ENCODE data around the gene NYNRIN.
"Not testable (repeated sequence)": the region's sequence is repeated elsewhere in the genome, so short reads cannot be mapped to it uniquely, and the experiment has no call there.

Gene NYNRIN

DNA sequence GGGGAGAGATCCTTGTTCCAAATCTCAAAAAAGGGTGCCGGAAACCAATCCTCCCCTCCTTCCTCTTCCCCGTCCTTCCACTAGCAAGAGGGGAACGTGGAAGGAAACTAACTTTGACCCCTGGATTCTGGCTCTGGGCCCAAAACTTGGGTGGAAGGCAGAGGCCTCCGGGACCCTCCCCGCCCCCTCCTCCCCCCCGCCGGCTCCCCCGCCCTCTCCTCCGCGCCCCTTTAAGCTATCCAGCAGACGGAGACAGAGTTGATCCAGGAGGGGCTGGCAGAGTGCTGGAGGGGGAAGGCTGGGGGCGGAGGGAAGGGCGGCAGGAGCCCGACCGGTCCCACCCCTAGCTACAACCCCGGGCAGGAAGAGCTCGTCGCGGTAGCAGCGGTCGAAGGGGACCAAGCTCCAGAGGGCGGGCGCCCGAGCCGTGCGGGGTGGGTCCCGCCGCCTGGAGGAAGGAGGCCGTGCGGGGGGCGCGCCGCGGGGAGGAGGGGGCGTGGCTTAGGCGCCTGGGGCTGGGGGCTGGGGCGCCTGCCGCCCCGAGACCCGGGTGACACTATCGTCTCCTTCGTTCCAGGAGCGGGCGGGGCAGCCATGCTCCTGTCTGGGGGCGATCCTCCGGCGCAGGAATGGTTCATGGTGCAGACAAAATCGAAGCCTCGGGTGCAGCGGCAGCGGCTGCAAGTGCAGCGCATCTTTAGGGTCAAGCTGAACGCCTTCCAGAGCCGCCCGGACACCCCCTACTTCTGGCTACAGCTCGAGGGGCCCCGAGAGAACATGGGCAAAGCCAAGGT, at the start of gene NYNRIN:
NYNRIN (plus strand) TSS at position 351 of the 794 bp plus-strand sequence; CDS start at position 595, 244 bp downstream.
- DNase-seq (ENCODE audit: low spot score), result peak; percentile 64
- FAIRE-seq, result no peak

DNA sequence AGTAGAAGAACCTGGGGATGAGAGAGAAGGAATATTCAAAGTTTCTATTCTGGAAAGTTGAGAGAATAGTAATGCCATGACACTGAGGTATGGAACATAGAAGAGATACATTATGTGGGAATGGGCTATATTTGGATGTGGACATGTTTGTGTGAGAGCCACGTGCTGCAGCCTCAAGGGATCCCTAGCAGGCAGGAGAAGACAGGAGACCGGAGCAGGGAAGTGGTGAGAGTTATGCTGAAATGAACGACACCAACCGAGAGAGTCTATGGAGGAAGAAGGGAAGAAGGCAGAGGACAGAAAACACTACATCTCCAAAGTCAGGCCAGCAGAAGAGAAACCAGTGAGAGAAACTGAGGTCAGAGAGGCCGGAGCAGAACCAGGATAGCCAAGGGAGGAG, 49.1 kb upstream of the NYNRIN start:
- no peak for DNase-seq (ENCODE audit: low spot score)
- FAIRE-seq, result no peak

DNA sequence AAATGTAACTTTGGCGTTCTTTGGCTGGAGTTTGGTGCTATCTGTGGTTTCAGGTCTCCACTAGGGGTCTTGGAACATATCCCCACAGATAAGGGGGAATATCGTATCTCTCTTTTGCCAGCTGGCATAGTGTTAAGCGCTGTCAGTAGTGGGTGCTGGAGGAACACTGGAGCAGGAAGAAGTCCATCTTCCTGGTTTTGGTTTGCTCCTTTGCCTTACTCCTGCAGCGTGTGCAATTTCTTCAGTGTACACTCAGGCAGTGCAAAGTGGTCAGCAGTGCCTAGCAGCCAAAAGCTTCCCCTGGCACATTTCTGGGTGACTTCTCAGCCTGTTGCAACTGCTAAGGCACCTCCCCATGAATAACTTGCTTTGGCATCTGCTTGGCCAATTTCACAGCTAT, 47.3 kb upstream of the NYNRIN start:
- no peak for DNase-seq (ENCODE audit: low spot score)
- no peak for FAIRE-seq

DNA sequence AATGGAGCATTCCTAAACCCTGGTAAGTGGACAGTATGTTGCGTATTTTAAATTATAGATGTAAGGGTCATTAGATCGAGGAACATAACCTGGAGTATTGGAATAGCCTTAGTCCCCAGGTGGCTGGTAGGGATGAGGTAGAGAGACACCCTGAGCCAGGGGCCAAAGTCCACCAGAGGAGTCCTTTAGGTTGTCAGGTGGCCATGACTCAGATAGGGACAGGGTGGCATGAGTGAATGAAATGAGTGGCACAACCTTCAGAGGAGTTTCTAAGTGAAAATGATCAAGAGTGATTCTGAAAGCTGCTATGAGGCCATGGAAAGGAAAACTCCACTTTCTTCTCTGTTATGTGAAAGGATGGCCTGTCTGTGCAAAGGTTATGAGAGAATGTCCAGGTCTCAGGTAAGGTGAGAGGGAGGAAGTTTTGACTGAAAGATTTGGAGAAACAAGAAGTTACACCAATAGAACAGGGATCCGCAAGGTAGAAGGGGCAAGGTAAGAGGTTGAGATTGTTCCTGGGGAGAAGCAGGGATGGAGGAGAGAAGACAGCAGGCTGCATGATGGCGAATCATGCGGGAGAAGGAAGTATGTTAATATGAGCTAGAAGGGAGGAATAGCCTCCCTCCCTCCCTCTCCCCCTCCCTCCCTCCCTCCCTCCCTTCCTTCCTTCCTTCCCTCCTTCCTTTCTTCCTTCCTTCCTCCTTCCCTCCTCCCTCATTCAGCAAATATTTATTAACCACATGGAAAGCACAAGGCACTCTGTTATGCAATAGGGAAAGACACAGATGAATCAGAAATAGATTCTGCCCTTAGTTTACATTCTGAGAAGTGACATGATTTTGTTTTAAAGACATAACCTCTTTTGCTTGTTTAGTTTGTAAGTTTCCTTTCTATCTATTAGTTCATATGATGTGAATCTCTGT, 45.0 kb upstream of the NYNRIN start:
- DNase-seq (ENCODE audit: low spot score), result no peak
- no peak for FAIRE-seq

DNA sequence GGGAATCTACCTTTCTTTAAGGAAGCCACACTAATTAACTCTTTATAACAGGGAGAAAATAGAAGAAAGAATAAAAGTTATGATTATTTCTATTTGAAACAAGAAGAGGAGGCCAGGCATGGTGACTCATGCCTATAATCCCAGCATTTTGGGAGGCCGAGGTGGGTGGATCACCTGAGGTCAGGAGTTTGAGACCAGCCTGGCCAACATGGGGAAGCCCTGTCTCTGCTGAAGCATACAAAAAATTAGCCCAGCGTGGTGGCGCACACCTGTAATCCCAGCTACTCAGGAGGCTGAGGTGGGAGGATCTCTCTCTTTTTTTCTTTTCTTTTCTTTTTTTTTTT, 44.3 kb upstream of the NYNRIN start:
- not testable (repeated sequence) for FAIRE-seq; DNase-seq (ENCODE audit: low spot score)

DNA sequence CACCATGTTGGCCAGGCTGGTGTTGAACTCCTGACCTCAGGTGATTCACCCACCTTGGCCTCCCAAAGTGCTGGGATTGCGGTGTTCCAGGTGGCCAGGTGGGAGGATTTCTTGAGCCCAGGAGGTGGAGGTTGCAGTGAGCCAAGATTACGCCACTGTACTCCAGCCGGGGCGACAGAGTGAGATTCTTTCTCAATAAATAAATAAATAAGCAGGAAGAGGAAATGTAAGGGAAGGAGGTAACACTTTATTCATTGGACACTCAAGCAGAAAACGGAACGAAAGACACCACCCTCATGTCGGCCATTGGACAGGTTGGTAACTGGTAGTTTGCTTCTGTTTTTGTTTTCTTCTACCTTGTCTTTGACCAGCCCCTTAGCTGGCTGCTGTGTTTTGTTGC, 43.8 kb upstream of the NYNRIN start:
- DNase-seq (ENCODE audit: low spot score), result no peak
- FAIRE-seq, result no peak

DNA sequence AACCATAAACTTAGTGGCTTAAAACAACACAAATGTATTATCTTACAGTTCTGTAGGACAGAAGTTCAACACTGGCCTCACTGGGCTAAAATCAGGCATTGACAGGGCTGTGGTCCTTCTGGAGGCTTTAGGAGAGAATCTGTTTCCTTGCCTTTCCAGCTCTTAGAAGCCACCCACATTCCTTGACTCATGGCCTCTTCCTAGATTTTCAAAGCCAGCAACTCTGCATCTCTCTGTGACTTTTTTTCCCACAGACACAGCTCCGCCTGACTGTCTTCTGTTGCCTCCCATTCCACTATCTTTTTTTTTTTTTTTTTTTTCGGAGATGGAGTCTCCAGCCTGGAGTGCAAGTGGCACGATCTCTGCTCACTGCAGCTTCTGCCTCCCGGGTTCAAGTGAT, 42.6 kb upstream of the NYNRIN start:
- DNase-seq (ENCODE audit: low spot score), result no peak
- no peak for FAIRE-seq

DNA sequence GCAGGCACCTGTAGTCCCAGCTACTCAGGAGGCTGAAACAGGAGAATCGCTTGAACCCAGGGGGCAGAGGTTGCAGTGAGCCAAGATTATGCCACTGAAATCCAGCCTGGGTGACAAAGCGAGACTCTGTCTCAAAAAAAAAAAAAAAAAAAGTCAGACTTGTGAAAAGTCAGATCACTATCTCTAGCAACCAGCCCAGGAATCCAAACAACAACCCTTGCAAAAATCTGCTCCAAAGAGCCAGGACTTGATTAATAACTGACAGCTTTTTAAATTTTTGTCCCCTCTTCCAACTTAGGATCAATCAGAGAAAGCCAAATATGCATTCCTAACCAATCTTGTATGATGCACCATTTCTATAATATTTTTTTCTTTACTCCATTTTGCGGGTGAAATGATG, 38.5 kb upstream of the NYNRIN start:
- no peak for DNase-seq (ENCODE audit: low spot score)
- no peak for FAIRE-seq

DNA sequence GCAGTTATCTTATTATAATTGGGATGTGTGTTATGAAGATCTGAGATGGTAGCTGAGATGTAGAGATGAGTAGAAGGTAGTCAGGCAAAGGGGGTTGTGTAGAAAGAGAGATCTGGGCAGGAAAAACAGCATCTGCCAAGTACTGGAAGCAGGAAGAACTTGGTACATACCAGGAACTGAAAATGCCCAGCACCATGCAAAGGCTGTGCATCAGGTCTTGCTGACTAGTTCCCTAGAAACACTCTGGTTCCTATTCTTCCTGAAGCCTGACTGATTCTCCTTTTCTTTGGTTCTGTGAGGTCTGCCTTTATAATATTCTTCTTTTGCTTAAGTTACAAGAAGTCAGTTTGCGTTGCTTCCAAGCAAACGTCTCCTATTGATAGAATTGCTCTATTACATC, 37.5 kb upstream of the NYNRIN start:
- DNase-seq (ENCODE audit: low spot score), result no peak
- no peak for FAIRE-seq

DNA sequence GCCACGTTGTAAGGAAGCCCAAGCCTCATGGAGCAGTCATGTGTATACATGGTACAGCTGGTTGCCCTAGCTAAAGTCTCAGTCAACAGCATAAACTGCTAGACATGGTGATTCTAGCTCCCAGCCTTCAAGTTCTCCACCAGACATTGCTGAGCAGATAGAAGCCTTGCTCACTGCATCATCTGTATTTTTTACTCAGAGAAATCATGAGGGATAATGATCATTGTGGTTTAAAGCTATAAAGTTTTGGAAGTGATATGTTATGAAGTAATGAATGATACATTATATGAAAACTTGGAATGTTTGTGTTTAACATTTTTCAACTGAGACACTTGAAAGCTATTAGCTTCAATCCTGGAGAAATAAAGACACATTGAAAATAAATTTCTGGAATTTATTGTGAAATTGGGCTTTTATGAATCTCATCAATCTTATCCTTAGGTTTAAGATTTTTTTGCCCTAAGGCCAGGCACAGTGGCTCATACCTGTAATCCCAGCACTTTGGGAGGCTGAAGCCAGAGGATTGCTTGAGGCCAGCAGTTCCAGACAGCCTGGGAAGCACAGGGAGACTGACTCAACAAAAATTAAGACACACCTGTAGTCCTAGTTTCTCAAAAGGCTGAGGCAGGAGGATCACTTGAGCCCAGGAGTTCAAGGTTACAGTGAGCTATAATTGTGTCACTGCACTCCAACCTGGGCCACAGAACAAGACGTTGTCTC, 36.4 kb upstream of the NYNRIN start:
- FAIRE-seq (no peak), DNase-seq (ENCODE audit: low spot score) (no peak)

DNA sequence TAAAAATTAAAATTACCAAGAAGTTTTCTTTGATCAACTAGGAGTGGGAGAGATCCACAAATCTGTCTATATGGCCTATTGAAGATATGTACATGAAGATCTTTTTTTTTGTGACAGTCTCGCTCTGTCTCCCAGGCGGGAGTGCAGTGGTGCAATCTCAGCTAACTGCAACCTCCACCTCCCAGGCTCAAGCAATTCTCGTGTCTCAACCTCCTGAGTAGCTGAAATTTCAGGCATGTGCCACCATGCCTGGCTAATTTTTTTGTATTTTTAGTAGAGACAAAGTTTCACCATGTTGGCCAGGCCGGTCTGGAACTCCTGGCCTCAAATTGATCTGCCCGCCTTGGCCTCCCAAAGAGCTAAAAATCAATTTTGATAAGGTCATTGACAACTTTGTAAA, 35.4 kb upstream of the NYNRIN start:
- no peak for FAIRE-seq
- no peak for DNase-seq (ENCODE audit: low spot score)

DNA sequence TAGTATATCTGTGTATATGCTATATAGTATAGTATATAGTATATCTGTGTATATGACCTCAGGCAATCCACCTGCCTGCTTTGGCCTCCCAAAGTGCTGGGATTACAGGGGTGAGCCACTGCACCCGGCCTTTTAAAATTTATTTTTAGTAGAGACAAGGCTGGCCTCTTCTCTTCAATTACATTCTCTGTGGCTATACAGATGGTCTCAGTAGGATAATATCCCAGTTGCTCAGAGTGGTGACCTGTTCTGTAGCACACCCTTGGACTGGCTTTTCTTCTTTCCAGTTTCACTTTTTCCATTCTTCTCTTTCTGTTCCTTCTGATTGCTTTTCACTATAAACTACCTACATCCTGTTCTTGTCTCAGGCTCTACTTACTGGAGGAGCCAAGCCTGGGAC, 34.0 kb upstream of the NYNRIN start:
- DNase-seq (ENCODE audit: low spot score) (no peak), FAIRE-seq (no peak)

DNA sequence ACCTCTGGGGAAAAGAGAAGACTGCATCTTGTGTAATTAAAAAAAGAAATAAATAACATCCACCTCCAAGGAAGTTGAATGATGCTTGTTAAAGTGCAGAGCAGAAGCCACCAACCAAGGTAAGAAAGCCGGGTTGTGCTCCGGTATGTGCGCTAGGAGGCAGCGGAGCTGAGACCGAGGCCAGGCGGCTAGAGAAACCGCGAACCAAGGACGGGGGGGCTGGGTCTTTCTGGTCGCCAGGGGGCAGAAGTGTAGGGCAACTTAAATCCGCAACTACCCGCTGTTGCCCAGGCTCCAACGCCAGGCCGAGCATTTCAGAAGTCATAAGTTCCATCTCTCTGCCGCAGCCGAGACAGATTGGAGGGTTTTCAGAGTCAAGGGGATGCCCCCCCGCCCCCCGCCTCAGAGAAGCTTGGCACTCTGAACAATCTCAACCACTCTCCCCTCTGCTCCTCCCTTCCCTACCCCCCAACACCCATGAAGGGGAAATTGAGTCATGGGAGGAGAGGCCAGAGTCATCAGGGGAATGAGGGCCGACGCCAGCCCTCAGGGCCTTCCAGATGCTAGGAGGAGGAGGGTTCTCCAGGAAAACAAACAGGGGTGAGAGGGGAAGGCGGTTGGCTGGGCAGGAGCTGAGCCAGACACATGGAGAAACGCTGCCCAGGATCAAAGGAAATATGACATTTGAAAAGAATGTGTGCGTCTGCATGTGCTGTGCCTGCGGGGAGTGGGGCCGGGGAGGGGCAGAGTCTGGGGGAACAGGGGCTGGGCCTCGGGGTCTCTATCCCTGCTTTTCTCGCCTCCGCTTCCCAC, 33.0 kb upstream of the NYNRIN start:
- DNase-seq (ENCODE audit: low spot score) (peak; percentile 78), FAIRE-seq (no peak)

DNA sequence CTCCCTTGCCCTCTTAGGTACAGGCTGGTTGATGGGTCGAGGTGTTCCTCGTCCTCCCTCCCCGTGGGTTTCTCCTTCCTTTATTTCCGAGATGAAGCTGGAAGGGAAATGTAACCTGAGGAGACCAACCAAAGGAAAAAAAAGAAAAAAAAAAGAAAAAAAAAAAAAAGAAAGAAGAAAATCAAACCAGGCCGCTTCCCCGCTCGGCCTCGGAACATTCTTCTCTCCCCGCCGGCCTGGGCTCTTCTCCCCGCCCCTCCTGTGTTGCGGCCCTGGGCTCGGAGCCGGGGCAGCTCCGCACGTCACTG, 32.4 kb upstream of the NYNRIN start:
- FAIRE-seq (no peak), DNase-seq (ENCODE audit: low spot score) (no peak)

DNA sequence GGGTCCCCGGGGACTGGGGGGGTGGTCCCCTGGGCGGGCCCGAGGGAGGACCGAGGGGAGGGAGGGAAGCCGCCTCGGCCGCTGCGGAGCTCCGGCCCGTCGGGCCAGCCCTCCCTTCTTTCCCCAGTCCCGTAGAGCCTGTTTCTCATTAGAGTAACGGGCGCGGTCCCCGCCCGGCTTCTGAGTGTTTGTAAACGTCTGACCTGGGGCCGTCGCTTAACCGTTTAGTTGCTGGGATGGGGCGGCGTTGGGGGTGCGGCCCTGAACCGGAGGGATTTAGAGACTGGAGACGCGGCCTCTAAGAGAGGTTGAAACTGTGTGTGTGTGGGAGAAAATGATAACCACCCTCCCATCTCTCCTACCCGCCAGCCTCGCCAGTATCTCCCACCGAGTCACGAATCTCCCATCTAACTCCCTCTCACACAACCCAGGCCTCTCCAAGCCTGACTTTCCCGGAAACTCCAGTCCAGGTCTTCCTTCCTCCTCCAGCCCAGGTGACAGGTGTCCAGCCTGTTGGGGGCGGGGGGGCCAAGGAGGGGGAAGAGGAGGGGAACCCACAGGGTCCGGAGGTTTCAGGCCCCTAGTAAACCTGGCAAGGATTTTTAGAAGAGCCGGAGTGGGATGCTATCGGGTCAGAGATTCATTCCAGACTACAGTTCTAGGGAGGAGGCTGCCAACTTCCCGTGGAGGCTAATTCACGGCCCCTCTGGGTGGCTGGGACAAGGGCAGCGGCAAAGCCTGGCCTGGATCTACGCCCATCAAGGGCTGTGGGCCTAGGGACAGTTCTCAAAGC, 31.9 kb upstream of the NYNRIN start:
- DNase-seq (ENCODE audit: low spot score) (peak; percentile 83), FAIRE-seq (no peak)

DNA sequence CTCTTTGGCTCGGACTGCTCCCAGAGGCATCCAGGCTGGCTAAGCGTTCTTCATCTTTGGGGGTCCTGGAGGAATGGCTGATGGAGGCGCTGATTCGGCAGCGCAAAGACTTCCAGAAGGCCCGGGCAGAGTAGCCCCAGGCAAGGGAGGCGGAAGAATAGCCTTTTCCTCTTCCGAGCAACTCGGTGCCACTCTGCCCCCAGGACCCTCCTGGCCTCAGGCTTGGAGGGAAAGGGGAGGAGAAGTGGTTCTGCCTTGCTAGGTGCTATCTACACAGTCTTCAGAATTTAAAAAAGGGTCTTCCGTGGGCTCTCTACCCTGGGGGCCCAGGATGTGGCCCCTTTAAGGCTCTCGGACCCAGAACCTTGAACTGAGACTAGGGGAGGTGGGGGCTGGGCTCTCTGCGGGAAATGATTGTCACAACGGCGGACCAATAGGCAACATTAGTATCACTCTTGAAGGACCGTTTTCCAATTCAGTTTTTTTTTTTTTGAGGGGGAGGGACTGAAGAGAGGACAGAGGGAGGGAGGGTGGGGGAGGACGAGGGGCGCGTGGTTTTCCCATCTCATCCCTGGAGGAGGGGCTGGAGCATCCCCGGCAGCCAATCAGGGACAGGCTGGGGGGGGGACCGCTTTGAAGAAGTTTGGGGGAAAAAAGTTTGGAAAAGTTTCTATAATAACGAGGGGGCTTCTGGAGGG, 31.1 kb upstream of the NYNRIN start, which contains the start of gene NFATC4:
NFATC4 (plus strand) TSS at position 671 of the 698 bp plus-strand sequence. CDS start 157 bp downstream, outside the sequence.
- DNase-seq (ENCODE audit: low spot score), result peak; percentile 79
- FAIRE-seq, result no peak

DNA sequence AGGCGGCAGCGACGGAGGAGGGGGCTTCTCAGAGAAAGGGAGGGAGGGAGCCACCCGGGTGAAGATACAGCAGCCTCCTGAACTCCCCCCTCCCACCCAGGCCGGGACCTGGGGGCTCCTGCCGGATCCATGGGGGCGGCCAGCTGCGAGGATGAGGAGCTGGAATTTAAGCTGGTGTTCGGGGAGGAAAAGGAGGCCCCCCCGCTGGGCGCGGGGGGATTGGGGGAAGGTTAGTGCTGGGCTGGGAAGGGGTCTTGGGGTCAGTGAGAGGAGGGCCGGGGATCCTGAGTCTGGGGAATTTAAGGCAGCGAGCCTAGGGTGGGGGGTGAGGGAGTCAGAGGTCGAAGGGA, 30.6 kb upstream of the NYNRIN start:
- DNase-seq (ENCODE audit: low spot score) (no peak), FAIRE-seq (no peak)

DNA sequence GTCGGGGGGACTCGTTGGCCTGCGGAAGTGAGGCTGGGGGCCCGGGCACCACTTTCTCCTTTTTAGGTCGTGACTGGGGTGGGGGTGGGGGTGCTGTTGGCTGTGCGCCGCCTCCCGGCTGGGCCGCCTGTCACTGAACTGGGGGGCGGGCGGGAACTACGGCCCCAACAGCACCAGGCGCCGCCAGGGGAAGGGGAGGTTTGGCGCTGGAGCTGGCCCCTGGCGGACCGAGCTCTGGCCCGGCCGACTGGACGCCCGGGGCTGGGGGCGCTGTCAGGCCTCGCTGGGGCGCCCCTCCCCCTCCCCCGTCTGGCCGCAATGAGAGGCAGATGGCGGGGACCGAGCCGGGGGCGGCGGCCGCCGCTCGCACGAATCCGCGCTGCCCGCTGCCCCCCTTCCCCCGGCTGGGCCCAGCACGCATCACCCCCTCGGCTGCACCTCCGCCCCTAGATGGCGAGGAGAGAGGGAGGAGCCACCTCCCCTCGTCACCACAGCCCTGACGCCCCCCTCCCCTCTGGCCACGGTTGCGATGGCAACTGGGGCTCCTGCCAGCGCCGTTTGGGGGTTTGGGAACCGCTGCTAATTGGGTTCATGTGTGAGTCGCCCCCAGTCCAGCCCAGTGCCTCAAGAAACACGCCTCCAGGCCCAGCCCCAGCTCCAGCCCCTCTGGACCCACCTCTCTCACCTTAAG, 30.1 kb upstream of the NYNRIN start:
- DNase-seq (ENCODE audit: low spot score) (peak; percentile 27), FAIRE-seq (no peak)

DNA sequence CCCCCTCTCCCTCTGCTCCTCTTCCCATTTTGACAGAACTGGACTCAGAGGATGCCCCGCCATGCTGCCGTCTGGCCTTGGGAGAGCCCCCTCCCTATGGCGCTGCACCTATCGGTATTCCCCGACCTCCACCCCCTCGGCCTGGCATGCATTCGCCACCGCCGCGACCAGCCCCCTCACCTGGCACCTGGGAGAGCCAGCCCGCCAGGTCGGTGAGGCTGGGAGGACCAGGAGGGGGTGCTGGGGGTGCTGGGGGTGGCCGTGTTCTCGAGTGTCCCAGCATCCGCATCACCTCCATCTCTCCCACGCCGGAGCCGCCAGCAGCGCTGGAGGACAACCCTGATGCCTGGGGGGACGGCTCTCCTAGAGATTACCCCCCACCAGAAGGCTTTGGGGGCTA, 29.3 kb upstream of the NYNRIN start:
- no peak for DNase-seq (ENCODE audit: low spot score)
- no peak for FAIRE-seq

Data from urothelium cell line (cell line).